Measurements from ENCODE around the gene CD44. TPM values are rescaled to one million over a fixed set of nuclear protein-coding genes. Genes with fewer than 3 reads are reported as not detected.

Gene CD44
- total RNA-seq, 4 donors from 2014 or later = 67.1 to 180 (median 84.8) TPM

Other genes starting within 250 kb of the CD44 start
- 10 to 100 TPM; 16.3 to 31.5 (median 23.2) TPM for gene APIP, start 222.8 kb upstream of the CD44 start, total RNA-seq
- gene PDHX, start 222.6 kb upstream of the CD44 start, total RNA-seq = 10 to 100 TPM; 18.8 to 30.6 (median 23.2) TPM